Adrenal gland (tissue), 5 donors: ENCODE data around the gene LOXL1.

Source experiments
- CTCF ChIP-seq, 6 experiments: fragments of 450-650 bp in 4 of 6; fragments of 200-600 bp in 2 of 6; sonication (generic) in 1 of 6; IDR thresholded peaks; 1 replicate in 5 of 6; 2 replicates in 1 of 6; pipeline versions ENCODE4 v1.5.1 to v1.8.0; 2016 to 2021; ENCODE audit warnings: antibody characterized with exemption in 6 of 6, mild to moderate bottlenecking in 2 of 6, moderate library complexity in 1 of 6
- POLR2A ChIP-seq, 2 donors: fragments of 450-650 bp; IDR thresholded peaks; one replicate each; pipeline ENCODE4 v1.6.1; 2017; ENCODE audit warnings: antibody characterized with exemption in 2 of 2, mild to moderate bottlenecking in 2 of 2, moderate library complexity in 1 of 2
- donor health status: DM: no; HTN: no; CAD: no.

DNA sequence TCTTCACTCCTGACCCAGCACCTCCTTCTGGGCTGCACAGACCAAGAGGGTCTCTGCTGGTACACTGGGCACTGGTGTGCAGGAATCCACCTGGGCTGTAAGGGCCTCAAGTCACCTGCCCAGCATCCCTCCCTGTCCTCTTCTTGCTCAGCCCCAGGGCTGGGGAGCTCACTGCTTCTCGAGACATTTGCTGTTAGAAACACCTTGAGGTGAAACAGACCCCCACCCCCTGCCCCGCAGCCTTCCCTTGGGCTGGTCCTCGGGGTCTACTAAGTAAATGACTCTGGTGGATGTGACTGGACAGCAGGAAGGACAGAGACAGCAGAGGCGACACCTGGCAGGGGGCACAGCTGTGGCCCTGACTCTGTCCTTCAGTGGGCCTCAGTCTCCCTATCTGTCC lies 29.1 kb downstream of the LOXL1 start:
- TF ChIP-seq CTCF (IDR thresholded peaks at IDR 0.05) (no peak), POLR2A (IDR thresholded peaks at IDR 0.05) (no peak)
